OCI-M1 (cell line): ENCODE measurements around the gene DIPK1C.
A peak's percentile ranks its signal among the peaks of the same experiment; 100 is the strongest.

Source experiments
- DNase-seq: peaks from one replicate; lab custom pipeline; 2025; lab: John Stamatoyannopoulos, UW

Gene DIPK1C

DNA sequence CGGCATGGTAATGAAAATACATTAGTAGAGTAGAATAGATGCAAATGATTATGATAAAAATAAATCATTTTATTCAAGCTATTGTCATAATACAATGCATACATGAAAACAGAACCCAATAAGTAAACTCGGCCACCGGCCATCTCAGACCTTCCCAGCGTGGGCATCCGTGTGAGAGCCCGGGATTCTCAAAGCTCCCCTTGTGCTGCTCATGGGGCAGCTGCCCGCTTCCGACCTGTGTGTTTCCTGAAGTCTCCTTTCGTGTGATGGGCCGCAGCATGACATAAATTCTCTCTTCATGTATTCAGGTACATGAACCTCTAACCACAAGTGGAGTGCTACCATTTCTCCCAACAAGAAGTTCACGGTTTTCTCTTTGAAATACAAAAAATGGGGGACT lies 25.6 kb upstream of the DIPK1C start:
- DNase-seq: no peak

DNA sequence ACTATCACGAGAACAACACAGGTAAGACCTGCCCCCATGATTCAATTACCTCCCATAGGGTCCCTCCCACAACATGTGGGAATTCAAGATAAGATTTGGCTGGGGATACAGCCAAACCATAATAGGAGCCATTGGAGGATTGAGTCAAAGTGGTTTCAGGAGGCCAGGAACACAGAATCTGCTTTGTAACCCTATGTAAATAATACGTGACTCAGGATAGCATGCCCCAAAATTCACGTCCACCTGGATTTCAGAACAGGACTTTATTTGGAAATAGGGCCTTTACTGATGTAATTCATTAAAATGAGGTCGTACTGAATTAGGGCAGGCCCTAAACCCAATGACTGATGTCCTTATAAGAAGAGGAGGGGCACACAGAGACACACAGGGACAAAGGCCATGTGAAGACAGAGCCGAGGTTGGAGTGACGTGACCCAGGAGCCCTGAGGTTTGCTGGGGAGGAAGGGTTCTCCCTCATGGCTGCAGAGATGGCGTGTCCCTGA lies 23.1 kb upstream of the DIPK1C start:
- peak; percentile 45 for DNase-seq

DNA sequence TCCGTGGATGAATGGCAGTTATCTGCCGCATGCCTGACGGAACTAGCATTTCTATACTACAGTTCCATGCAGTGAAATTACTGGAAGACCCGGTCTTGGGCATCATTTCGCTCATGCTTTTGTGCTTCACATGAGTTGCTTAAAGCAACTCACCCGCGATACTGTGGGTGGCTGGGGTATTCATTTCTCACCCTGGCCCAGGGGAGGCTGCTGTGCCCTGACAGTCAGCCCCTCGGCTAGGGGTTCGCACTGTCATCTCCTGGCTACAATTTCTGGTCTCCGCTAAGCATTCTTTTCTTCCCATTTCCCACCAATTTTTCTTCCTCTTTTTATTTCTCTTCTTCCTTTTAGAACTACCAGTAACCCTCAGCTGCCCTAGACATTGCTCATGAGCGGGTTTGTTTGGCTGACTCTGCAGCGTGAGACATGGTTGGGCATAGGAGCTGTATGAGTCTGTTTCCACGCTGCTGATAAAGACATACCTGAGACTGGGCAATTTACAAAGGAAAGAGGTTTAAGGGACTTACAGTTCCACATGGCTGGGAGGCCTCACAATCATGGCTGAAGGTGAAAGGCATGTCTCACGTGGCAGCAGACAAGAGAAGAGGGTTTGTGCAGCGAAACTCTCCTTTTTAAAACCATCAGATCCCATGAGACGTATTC lies 22.5 kb upstream of the DIPK1C start:
- no peak for DNase-seq

DNA sequence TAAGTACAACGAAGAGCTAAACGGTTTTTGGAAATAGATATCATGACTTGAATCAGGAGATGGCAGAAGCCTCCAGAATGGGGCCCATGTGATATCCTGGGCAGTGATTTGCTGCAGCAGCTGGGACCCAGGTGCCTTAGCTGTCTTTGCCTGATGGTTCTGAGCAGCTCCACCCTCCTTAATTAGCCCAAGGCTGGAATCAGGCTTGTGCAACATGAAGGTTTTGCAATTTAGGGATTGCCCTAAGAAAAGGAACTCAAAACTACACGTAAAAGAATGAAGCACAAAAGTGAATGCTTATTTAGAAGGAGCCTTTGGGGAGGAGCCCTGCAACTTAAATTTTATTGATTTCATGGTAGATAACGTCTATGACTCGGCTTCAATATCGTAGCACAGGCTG lies 21.8 kb upstream of the DIPK1C start:
- peak; percentile 2 for DNase-seq

DNA sequence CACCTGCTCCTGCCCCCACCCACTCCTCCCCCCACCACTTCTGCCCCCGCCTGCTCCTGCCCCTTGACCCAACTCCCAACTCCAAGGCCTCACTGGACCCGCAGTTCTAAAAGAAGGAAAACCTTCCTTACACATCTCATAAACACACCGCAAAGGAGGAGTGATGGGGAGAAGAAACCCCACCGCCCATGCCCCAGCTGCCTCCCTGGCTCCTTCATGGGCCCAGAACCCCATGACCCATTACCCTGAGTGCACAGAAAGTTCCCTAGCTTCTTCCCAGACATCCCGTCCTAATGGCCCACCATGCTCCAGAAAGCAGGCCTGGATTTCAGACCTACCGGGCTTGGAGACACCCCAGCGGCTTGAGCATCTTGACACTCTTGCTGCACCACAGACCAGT lies 21.2 kb upstream of the DIPK1C start:
- no peak for DNase-seq

DNA sequence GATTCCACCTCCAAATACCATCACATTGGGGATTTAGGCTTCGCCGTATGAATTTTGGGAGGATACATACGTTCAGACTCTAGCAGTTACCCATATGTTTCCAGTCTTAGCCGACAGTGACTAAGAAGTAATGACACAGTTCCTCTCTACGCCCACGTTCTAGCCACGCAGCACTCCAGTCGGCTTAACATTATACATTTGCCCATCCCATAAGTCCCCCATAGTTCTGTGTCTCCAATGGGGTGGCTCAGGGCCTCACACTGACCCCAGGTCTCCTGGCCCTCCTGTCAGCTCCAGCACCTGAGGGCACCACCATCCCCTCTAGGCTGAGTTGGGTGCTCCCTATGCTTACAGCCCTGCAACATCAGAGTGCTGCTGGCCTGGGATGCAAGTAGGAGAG lies 20.7 kb upstream of the DIPK1C start:
- no peak for DNase-seq

DNA sequence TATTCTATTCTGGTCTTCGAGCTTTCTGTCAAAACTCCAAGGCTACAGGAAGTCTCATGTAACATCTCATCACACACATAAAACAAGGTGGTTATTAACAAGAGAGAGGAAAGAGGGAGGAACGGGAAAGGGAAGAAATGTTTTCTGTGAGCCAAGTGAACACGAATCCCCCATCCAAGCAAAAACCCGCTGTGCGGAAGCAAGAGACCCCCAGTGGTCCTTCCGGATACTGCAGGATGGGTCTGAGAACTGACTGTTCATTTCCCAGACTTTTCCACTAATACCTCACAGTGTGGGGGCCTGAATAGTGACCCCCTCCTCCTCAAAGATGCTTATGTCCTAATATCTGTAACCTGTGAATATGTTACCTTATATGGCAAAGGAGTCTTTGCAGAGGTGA lies 19.0 kb upstream of the DIPK1C start:
- peak; percentile 51 for DNase-seq

DNA sequence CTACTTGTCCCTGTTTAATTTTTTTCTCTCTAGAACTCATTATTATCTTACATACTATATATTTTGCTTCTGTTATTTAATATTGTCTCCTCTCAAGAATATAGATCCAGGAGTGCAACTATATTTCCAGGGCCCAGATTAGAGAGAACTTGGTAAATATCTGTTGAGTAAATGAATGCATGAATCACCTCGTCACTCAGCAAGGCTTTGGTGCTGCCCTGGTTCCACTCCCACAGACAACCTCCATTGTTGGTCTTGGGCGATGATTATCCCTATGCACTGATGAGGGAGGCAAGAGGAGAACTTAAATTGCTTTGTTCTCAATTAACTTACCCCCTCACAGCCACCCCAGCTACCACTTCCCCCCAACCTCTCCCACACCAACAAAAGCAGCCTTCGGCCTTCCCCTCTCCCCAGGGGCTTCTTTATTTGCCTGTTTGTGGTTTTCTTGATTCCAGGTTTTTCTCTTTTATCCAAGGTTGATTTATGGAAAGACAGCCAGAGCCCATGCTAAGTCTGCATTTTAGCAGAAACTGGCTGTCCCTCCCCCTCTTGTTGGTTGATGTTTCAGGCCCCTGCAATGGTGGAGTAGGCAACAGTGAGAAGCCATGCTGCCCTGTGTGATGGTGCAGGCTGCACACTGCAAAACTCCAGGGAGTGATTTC lies 17.0 kb upstream of the DIPK1C start:
- DNase-seq: no peak

DNA sequence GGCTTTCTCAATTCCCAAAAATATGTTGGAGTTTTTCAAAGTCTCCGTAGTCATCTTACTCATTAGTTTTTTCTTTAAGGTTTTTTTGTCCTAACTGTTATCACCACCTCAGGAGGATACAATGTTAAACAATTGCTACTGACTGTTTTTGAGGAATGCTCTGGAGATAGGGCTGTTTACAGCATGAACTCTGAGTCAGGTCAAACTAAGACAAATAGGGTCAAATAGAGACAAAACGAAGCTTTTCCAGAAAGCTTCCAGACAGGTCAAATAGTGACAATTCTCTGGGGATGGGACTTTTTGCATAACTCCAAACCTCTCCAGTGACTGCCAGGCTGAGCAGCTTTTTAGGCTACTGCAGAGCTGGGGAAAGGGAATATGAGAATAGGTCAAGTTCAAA lies 15.2 kb upstream of the DIPK1C start:
- no peak for DNase-seq

DNA sequence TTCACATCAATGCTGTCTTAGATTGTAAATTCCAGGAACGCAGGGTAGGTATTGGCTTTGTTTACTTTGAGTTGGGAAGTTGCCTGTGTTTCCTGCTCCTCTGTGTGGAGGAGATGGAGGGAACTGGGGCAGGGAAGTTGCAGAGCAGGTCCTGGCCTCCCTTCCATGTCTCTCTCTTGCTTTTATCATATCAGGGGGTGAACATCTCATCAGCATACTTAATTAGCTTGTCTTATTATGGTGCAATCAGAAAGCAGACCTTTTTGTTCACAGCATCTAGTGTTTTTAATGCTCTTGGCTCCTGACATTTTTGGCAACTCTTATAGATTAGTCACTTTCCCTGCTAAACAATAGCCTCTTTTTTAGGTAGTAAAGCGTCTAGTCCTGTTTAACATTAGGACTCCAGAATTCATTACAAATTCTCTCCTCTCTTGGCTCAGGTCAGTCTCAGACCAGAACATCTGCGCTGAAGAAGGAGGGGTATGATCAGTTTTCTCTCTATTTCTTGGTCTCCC lies 11.5 kb upstream of the DIPK1C start:
- DNase-seq: no peak

DNA sequence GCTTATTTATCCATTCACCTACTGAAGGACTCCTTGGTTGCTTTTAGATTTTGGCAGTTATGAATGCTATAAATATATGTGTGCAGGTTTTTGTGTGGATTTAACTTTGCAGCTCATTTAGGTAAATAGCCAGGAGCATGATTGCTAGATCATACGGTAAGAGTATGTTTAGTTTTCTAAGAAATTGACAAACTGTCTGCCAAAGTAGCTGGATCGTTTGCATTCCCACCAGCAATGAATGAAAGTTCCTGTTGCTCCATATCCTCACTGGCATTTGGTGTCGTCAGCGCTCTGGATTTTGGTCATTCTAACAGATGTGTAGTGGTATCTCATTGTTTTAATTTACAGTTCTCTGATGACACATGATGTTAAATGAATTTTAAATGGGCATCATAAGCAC lies 8.7 kb upstream of the DIPK1C start:
- no peak for DNase-seq

DNA sequence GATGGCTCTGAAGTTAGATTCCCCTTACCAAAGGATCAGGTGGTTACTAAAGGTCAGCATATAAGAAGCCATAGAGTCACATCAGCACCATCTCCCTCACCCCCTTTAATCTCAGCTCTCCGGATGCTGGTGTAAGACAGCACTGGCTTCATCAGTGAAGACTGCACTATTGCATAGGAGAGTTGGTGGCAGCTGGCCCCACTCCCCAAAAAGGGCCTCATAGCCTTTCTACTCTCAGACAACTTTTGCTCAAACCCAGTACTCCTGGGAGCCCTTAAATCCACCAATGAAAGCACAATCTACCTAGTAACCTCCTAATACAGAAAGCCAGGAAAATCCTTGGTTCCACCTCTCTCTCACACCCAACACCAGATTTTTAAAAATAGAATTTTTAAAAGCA lies 6.9 kb upstream of the DIPK1C start:
- no peak for DNase-seq

DNA sequence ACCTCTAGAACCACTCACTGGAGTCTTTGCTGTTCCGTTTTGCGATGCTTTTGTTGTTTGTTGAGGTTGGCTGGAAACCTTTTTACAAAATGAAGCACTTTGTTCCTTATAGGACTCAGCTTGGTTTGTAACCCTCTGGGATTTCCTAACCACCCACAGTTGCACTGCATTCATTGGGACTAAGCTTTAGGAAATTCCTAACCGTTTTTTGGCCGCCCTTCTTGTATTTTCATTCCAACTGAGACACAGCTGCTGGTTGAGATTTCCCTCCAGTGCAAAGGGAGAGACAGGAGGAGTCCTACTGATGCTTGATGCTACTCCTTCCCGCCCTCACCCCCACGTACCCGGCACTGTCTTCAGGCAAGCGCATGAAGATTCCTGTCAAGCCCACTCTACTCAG lies 6.1 kb upstream of the DIPK1C start:
- DNase-seq: no peak

DNA sequence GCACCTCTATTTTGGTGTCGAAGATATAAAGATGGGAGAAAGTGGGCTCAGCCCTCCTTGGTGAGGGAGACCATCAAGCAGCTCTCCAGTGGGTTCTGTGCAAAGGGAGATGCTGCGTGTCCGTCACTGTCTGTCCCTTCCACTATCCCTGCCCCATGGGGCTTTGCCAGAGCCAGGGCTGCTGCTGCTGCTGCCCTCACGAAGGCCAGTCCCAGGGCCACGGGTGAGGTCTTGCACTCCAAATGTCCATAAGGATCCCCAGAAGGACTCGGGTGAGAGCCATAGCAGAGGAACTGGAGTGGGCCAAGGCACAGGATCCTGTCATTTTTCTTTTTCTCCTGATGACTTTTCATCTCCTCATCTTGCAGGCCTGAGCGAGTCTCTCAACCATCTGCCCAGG lies 3.7 kb upstream of the DIPK1C start:
- DNase-seq: no peak

DNA sequence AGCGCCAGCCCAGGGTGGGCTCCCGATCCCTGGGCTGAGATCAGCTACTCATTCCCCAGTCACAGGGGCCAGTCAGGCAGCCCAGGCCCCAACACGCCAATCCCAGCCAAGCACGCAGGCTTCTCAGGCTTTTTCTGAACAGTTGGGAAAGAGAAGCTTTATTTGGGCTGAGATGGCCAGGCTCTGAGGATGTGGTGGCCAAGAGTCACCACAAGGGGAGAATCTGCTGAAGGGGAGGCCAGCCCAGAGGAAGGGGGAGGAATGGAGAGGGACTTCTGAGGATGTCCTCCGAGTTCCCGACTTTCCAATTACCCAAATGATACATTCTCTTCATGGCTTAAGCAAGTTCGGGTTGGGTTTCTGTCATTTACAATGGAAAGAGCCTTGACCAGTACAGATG lies 2.8 kb upstream of the DIPK1C start:
- DNase-seq: peak; percentile 11

DNA sequence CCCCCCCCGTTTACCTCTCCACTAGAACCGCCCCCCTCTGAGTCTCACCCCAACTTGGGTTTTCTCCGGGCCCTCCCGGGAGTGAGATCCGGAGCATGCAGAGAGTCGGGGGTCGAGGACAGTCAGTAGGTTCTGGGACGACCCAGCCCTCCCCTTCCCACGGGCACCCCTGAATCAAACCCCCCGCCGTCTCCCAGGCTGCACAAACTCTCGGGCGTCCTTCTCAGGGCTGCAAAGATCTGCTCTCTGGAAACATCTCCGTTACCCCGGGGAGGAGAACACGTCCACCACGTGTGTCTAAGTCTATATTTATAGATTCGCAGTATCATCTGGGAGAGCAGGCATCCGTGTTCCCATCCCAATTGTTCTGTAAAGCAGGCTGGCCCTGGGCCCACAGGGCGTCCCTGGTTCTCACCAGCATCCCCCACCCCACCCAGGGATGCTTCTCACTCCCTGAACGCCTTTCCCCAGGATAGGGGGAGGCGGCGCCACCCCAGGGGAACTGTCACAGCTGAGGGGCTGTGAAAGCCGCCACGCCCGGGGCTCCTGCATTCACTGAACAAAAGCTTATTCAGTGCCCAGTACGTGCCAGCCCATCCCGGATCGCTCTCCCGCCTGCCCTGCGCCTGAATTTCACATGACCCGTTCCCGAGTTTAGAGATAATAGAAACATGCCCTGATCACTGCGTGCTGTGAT lies 765 bp upstream of the DIPK1C start:
- no peak for DNase-seq

DNA sequence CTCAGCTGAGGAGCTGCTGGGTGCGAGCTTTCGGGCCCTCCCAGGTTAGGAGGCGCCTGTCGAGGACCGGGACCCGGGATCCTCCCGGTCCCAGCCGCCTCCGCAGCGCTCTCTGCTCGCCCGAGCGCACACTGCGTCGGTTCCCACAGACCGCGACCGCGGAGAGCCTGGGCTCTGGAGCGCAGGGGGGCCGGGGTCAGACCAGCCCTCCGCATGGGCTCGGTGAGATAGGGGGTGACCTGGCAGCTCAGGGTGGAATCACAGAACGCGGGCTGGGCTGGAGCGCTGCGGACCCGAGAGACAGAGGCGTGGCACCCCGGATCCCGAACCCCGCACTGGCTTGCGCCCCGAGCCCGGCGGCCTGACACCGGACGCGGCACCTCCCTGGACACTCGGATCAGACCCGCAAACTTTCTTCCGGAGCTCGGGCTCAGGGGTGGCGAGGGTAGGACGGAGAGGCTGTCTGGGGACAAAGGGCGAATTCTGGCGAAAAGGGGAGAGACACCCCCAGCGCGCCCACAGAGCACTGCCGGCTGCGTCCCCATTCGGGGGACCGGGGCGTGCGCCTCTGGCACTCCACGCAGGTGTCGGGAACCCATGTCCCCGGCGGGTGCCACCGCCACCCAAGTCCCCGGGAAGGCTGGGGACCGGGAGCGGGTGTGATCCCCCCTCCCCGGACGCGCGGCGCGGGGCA lies 612 bp downstream of the DIPK1C start:
- no peak for DNase-seq

DNA sequence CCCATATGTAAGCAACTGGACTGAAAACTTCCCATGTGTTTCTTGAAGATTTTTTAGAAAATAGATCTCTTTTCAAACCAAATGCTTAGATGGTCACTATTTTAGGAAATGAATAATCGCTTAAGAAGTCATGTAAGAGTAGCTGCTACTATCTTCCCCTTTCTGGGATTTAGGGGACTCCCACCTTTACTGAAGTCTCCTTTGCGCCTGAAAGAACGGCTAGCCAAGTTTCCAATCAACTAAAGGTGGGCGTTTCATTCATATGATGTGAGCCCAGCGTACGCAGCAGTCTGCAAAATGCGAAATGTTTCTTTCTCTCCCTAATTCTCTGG lies 1.1 kb downstream of the DIPK1C start:
- DNase-seq: no peak

DNA sequence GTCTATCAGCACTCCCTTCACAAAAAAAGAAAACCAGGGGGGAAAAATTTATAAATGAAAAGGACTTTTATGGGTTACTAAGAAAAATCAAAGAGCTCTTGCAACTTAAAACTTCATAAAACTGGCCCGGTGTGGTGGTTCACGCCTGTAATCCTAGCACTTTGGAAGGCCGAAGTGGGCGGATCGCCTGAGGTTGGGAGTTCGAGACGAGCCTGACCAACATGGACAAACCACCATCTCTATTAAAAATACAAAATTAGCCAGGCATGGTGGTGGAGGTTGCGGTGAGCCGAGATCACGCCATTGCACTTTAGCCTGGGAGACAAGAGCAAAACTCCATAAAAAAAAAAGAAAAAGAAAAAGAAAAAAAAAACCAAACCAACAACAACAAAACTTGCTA lies 1.7 kb downstream of the DIPK1C start:
- DNase-seq: no peak

DNA sequence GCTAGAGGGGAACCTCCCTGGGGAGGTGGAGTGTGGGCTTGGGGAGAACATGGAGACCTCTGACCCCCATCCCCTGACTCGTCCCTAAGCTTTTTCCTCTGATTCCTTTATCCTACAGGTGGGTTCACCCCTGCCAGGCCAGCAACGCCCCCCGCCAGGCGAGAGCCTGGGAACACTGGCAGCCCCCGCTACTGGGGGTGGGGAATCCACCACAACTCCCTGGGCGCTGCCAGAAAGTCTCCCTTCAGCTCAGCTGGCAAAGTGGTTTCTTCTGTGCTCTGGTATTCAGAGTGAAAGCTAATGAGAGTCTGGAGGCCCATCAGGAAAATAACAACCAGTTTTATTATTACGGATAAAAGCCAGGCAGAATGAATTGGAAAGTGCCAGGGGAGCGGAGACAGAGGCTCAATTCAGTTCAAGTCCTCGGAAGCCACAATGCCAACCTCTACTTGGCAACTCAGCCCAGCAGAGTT lies 2.8 kb downstream of the DIPK1C start:
- DNase-seq: no peak

DNA sequence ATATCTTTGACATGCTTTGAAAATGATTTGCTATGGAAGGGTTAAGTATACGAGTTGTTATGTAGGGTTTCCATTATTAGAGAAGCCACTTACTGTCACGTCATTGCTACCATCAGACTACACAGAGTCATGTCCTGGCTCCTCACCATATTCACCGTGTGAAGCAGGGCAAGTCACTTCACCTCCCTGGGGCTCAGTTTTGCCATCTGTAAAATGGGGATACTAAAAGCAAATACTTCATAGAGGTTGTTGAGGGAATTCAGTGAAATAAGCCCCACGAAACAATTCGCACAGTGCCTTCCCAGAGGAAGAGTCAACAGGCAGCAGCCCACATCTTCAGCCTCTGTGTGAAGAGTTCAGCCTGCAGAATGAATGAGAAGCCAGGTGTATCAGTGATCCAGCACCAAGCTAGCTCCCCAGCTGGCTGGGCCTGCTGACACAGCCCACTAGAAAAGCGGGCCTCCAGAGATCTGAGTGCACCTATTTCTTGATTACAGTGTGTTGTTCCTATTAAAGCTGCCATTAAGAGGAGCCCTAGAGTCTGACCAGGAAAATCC lies 3.4 kb downstream of the DIPK1C start:
- no peak for DNase-seq

DNA sequence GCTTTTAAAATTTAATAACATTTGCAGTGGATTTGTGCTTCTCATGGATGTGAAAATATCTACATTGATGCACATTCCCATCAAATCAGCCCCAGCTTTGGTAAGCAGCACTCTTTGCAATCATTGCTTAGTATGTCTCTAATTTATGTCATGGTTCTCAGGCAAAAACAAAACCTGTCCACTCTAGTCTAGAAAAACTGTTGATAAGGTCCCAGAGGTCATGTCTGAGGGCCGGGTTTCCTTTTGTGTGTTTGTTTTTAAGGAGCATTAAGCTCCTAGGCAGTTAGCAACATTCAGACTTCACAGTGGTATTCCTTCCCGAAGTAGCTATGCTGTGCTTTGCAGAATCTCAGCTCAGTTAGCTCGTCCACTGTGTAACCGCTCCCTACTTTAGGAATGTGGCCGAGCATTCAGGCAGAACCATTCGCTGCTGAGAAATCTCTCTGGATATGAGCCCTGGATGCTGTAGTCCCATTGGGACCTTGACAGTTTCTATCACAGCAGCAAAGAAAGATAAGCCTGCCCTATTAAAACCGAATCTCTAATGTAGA lies 4.0 kb downstream of the DIPK1C start:
- no peak for DNase-seq
